HepG2 (cell line): ENCODE measurements around the gene NOSIP. TPM values are rescaled to one million over a fixed set of nuclear protein-coding genes. Genes with fewer than 3 reads are reported as not detected.

Source experiments
- BRD4 ChIP-seq: sonication (generic); formaldehyde crosslinking; IDR thresholded peaks from 2 replicates; pipeline ENCODE4 v1.4.0; 2020; ENCODE audit warnings: missing genetic modification reagents
- CC2D1A ChIP-seq: sonication (generic); formaldehyde crosslinking; IDR thresholded peaks from 2 replicates; pipeline ENCODE4 v1.8.1; 2023; ENCODE audit warnings: mild to moderate bottlenecking, missing genetic modification reagents
- MED13 ChIP-seq: sonication (generic); formaldehyde crosslinking; IDR thresholded peaks from 2 replicates; pipeline ENCODE4 v1.5.0; 2020; ENCODE audit warnings: missing genetic modification reagents
- MEIS2 ChIP-seq: sonication (generic); formaldehyde crosslinking; IDR thresholded peaks from 2 replicates; pipeline ENCODE4 v1.9.0; 2021; ENCODE audit warnings: mild to moderate bottlenecking, missing genetic modification reagents
- NRL ChIP-seq: sonication (generic); formaldehyde crosslinking; IDR thresholded peaks from 2 replicates; pipeline ENCODE4 v1.5.0; 2020; ENCODE audit warnings: missing genetic modification reagents, mild to moderate bottlenecking, moderate library complexity, borderline replicate concordance
- TRIM24 ChIP-seq: sonication (generic); formaldehyde crosslinking; IDR thresholded peaks from 2 replicates; pipeline ENCODE4 v1.8.0; 2022; ENCODE audit warnings: mild to moderate bottlenecking, missing genetic modification reagents
- ZFP82 ChIP-seq: sonication (generic); formaldehyde crosslinking; IDR thresholded peaks from 2 replicates; pipeline ENCODE4 v1.5.1; 2020; ENCODE audit warnings: mild to moderate bottlenecking, missing genetic modification reagents, borderline replicate concordance
- ZKSCAN5 ChIP-seq: sonication (generic); formaldehyde crosslinking; IDR thresholded peaks from 2 replicates; pipeline ENCODE4 v1.5.1; 2020; ENCODE audit warnings: mild to moderate bottlenecking, missing genetic modification reagents
- ZMAT3 ChIP-seq: sonication (generic); formaldehyde crosslinking; conservative IDR thresholded peaks from 2 replicates; pipeline ENCODE4 v1.7.0; 2021; ENCODE audit warnings: missing genetic modification reagents
- ZNF20 ChIP-seq: sonication (generic); formaldehyde crosslinking; IDR thresholded peaks from 2 replicates; pipeline ENCODE4 v1.4.0; 2020; ENCODE audit warnings: mild to moderate bottlenecking, moderate library complexity, missing genetic modification reagents
- ZNF225 ChIP-seq: sonication (generic); formaldehyde crosslinking; IDR thresholded peaks from 2 replicates; pipeline ENCODE4 v1.4.0; 2020; ENCODE audit warnings: mild to moderate bottlenecking, missing genetic modification reagents
- ZNF772 ChIP-seq: sonication (generic); formaldehyde crosslinking; IDR thresholded peaks from 2 replicates; pipeline ENCODE4 v1.5.0; 2020; ENCODE audit warnings: mild to moderate bottlenecking, missing genetic modification reagents
- ZNF878 ChIP-seq: sonication (generic); formaldehyde crosslinking; IDR thresholded peaks from 2 replicates; pipeline ENCODE4 v1.8.1; 2023; ENCODE audit warnings: mild to moderate bottlenecking, missing genetic modification reagents, moderate library complexity
- polyA plus RNA-seq, 8 experiments: library from polyadenylated mRNA; depleted of rRNA in 3 of 8; stranded (reverse) in 7 of 8; unstranded in 1 of 8; fragments of >200 nt; fragmentation: Illumina TruSeq in 4 of 8; extraction: Trizol in 4 of 8; gene quantifications; 2 replicates each; pipeline versions ENCODE4 v1.2.1 to v1.2.3, GENCODE V29; 2011 to 2016; ENCODE audit warnings: low read depth in 4 of 8, missing spikeins in 1 of 8, mixed read lengths in 1 of 8; ENCODE audit not compliant: insufficient read depth in 1 of 8
- total RNA-seq, 5 experiments: library from RNA; depleted of rRNA; stranded (reverse); fragments of >200 nt; fragmentation: Illumina TruSeq; extraction: Trizol; gene quantifications; 2 replicates each; pipeline ENCODE4 v1.2.3, GENCODE V29; 2016; ENCODE audit warnings: low read depth in 1 of 5
- TF ChIP-seq, protein P1 (sequence below): sonication (generic); formaldehyde crosslinking; IDR thresholded peaks from 2 replicates; pipeline ENCODE4 v1.5.1; 2020; ENCODE audit warnings: missing genetic modification reagents, mild to moderate bottlenecking, borderline replicate concordance
- TF ChIP-seq, protein P2 (sequence below), 2 experiments: IDR thresholded peaks; 2 replicates each; pipeline ENCODE4 v1.6.1; 2011 to 2012; ENCODE audit warnings: low read length in 2 of 2, borderline replicate concordance in 1 of 2, low read depth in 1 of 2, mild to moderate bottlenecking in 1 of 2, moderate library complexity in 1 of 2
- TF ChIP-seq, protein P3 (sequence below): sonication (generic); formaldehyde crosslinking; IDR thresholded peaks from 2 replicates; pipeline ENCODE4 v1.5.0; 2020; ENCODE audit warnings: missing genetic modification reagents
- TF ChIP-seq, protein P4 (sequence below): IDR thresholded peaks from 2 replicates; pipeline ENCODE4 v1.6.1; 2016; ENCODE audit warnings: low read depth, control low read depth
- TF ChIP-seq, protein P5 (sequence below): sonication (generic); formaldehyde crosslinking; IDR thresholded peaks from 2 replicates; pipeline ENCODE4 v1.5.0; 2020; ENCODE audit warnings: mild to moderate bottlenecking, missing genetic modification reagents, borderline replicate concordance

The NOSIP gene
- total and polyA plus RNA-seq, 2 of the 13 experiments (the other 11 are each of a cell fraction or from before 2014, with no cell fraction given), result 54.3 to 78.0 TPM

DNA sequence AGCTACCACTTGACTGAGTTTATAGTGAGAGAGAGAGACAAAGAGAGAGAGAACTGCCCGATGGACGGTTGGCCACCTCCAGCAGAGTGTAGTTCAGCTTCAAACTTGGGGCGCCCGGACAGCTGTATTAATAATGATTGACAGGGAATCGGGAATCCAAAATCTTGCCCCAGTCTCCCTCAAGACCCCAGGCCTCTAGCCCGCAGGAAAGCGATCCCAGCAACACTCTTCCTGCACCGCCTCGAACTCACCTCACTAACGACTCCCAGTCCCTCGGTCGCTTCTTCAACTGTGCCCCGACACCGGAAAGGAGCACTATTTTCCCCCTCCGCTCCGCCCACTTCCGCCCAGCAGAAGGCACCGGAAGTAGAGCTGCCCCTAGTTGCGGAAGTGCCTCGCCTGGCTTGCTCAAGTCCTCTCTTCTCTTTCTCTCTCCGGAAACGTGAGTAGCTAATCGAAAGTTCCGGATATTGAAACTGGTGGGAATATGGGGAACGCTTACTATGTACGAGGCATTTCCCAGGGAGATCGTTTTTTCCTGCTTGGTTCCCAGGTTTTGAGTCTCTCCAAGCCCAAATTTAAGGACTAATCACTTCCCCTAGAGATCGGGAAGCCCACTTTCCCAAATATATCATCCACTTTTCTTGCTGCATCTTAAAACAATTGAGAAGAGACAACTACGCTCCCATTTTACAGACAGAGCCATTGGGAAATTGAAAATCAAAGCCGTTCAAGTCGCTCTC is at the start of gene NOSIP (continued):
- TF ChIP-seq, protein P1, sequence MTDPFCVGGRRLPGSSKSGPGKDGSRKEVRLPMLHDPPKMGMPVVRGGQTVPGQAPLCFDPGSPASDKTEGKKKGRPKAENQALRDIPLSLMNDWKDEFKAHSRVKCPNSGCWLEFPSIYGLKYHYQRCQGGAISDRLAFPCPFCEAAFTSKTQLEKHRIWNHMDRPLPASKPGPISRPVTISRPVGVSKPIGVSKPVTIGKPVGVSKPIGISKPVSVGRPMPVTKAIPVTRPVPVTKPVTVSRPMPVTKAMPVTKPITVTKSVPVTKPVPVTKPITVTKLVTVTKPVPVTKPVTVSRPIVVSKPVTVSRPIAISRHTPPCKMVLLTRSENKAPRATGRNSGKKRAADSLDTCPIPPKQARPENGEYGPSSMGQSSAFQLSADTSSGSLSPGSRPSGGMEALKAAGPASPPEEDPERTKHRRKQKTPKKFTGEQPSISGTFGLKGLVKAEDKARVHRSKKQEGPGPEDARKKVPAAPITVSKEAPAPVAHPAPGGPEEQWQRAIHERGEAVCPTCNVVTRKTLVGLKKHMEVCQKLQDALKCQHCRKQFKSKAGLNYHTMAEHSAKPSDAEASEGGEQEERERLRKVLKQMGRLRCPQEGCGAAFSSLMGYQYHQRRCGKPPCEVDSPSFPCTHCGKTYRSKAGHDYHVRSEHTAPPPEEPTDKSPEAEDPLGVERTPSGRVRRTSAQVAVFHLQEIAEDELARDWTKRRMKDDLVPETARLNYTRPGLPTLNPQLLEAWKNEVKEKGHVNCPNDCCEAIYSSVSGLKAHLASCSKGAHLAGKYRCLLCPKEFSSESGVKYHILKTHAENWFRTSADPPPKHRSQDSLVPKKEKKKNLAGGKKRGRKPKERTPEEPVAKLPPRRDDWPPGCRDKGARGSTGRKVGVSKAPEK (CRISPR knock-in tag), result no peak
- TF ChIP-seq, protein P2, sequence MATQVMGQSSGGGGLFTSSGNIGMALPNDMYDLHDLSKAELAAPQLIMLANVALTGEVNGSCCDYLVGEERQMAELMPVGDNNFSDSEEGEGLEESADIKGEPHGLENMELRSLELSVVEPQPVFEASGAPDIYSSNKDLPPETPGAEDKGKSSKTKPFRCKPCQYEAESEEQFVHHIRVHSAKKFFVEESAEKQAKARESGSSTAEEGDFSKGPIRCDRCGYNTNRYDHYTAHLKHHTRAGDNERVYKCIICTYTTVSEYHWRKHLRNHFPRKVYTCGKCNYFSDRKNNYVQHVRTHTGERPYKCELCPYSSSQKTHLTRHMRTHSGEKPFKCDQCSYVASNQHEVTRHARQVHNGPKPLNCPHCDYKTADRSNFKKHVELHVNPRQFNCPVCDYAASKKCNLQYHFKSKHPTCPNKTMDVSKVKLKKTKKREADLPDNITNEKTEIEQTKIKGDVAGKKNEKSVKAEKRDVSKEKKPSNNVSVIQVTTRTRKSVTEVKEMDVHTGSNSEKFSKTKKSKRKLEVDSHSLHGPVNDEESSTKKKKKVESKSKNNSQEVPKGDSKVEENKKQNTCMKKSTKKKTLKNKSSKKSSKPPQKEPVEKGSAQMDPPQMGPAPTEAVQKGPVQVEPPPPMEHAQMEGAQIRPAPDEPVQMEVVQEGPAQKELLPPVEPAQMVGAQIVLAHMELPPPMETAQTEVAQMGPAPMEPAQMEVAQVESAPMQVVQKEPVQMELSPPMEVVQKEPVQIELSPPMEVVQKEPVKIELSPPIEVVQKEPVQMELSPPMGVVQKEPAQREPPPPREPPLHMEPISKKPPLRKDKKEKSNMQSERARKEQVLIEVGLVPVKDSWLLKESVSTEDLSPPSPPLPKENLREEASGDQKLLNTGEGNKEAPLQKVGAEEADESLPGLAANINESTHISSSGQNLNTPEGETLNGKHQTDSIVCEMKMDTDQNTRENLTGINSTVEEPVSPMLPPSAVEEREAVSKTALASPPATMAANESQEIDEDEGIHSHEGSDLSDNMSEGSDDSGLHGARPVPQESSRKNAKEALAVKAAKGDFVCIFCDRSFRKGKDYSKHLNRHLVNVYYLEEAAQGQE (IDR thresholded peaks at IDR 0.05; ENCODE audit: borderline replicate concordance in 1 of 2, low read depth in 1 of 2, low read length in 2 of 2), result no peak; a peak in 1 of 4 replicates
- TF ChIP-seq ZNF772 (CRISPR knock-in tag), result no peak
- no peak for TF ChIP-seq ZNF878 (CRISPR knock-in tag)
- TF ChIP-seq MED13, result no peak
- no peak for TF ChIP-seq ZNF20 (CRISPR knock-in tag)
- TF ChIP-seq ZNF225, result no peak
- TF ChIP-seq, protein P3, sequence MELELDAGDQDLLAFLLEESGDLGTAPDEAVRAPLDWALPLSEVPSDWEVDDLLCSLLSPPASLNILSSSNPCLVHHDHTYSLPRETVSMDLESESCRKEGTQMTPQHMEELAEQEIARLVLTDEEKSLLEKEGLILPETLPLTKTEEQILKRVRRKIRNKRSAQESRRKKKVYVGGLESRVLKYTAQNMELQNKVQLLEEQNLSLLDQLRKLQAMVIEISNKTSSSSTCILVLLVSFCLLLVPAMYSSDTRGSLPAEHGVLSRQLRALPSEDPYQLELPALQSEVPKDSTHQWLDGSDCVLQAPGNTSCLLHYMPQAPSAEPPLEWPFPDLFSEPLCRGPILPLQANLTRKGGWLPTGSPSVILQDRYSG (CRISPR knock-in tag), result no peak
- no peak for TF ChIP-seq BRD4
- no peak for TF ChIP-seq MEIS2 (CRISPR knock-in tag)
- TF ChIP-seq, protein P4, sequence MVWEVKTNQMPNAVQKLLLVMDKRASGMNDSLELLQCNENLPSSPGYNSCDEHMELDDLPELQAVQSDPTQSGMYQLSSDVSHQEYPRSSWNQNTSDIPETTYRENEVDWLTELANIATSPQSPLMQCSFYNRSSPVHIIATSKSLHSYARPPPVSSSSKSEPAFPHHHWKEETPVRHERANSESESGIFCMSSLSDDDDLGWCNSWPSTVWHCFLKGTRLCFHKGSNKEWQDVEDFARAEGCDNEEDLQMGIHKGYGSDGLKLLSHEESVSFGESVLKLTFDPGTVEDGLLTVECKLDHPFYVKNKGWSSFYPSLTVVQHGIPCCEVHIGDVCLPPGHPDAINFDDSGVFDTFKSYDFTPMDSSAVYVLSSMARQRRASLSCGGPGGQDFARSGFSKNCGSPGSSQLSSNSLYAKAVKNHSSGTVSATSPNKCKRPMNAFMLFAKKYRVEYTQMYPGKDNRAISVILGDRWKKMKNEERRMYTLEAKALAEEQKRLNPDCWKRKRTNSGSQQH (CRISPR knock-in tag), result peak; percentile 65; the same call in 1 of the 2 replicates
- TF ChIP-seq, protein P5, sequence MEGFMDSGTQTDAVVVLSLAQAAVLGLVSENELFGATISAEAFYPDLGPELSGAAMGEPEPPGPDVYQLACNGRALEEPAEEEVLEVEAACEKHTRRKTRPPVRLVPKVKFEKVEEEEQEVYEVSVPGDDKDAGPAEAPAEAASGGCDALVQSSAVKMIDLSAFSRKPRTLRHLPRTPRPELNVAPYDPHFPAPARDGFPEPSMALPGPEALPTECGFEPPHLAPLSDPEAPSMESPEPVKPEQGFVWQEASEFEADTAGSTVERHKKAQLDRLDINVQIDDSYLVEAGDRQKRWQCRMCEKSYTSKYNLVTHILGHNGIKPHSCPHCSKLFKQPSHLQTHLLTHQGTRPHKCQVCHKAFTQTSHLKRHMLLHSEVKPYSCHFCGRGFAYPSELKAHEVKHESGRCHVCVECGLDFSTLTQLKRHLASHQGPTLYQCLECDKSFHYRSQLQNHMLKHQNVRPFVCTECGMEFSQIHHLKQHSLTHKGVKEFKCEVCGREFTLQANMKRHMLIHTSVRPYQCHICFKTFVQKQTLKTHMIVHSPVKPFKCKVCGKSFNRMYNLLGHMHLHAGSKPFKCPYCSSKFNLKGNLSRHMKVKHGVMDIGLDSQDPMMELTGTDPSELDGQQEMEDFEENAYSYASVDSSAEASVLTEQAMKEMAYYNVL (CRISPR knock-in tag), result peak; percentile 69; the same call in 1 of the 2 replicates
- TF ChIP-seq ZKSCAN5 (CRISPR knock-in tag), result no peak
- no peak for TF ChIP-seq TRIM24
- no peak for TF ChIP-seq CC2D1A (CRISPR knock-in tag)
- 0 out of 2 replicates have a peak, but pooled peaks have one; percentile 41 for TF ChIP-seq ZMAT3 (CRISPR knock-in tag)
- TF ChIP-seq ZFP82, result peak; percentile 81; the same call in 1 of the 2 replicates
- TF ChIP-seq NRL (CRISPR knock-in tag), result peak; percentile 61; the same call in 1 of the 2 replicates
